Muscle layer of colon (tissue), 2 donors: Measurements from ENCODE around the gene LILRB1.
"Not testable (repeated sequence)": the region's sequence is repeated elsewhere in the genome, so short reads cannot be mapped to it uniquely, and the experiment has no call there.

Source experiments
- H3K27ac ChIP-seq: one replicate; pipeline ENCODE4 v1.7.0; 2013; ENCODE audit warnings: low read depth, mild to moderate bottlenecking, low read length, moderate library complexity
- H3K27me3 ChIP-seq, 2 donors: one replicate each; pipeline ENCODE4 v1.7.0; 2013; ENCODE audit warnings: low read length in 2 of 2, mild to moderate bottlenecking in 2 of 2; ENCODE audit not compliant: insufficient read depth in 2 of 2, control insufficient read depth in 1 of 2
- H3K36me3 ChIP-seq: one replicate; pipeline ENCODE4 v1.7.0; 2013; ENCODE audit warnings: mild to moderate bottlenecking, low read length; ENCODE audit not compliant: insufficient read depth
- H3K4me1 ChIP-seq: one replicate; pipeline ENCODE4 v1.7.0; 2013; ENCODE audit warnings: mild to moderate bottlenecking, low read length; ENCODE audit not compliant: insufficient read depth
- H3K4me3 ChIP-seq, 2 donors: one replicate each; pipeline ENCODE4 v1.7.0; 2013; ENCODE audit warnings: low read length in 2 of 2, low read depth in 1 of 2, mild to moderate bottlenecking in 1 of 2, moderate library complexity in 1 of 2
- H3K9ac ChIP-seq: one replicate; pipeline ENCODE4 v1.7.0; 2013; ENCODE audit warnings: low read length
- H3K9me3 ChIP-seq: one replicate; pipeline ENCODE4 v1.7.0; 2013; ENCODE audit warnings: mild to moderate bottlenecking, low read length
- donor health status: abdominal sarcoma.
- donor health status: Adenocarcinoma of cecum.

LILRB1 gene

GRCh38 chr19:54627912-54628311 lies 2.4 kb upstream of the LILRB1 start:
- not testable (repeated sequence) for H3K36me3 ChIP-seq, H3K4me1 ChIP-seq, H3K27ac ChIP-seq, H3K9me3 ChIP-seq, H3K9ac ChIP-seq, H3K27me3 ChIP-seq, H3K4me3 ChIP-seq

- no peak overlapping the region for H3K27ac ChIP-seq
- no peaks in the 10 kb centered on the region for H3K4me1 ChIP-seq
- no peak overlapping the region for H3K9ac ChIP-seq
- no peaks in the 10 kb centered on the region for H3K27me3 ChIP-seq
- no peaks in the 10 kb centered on the region for H3K9me3 ChIP-seq
- H3K4me3 ChIP-seq = no peak overlapping the region
- H3K36me3 ChIP-seq = no peaks in the 10 kb centered on the region
These were observed 498 bp downstream of the LILRB1 start for GRCh38 chr19:54630782-54631181.

GRCh38 chr19:54631489-54632337 lies 1.4 kb downstream of the LILRB1 start:
- not testable (repeated sequence) for H3K36me3 ChIP-seq, H3K27ac ChIP-seq, H3K9ac ChIP-seq, H3K27me3 ChIP-seq, H3K4me1 ChIP-seq, H3K4me3 ChIP-seq, H3K9me3 ChIP-seq

GRCh38 chr19:54632517-54632916 lies 2.2 kb downstream of the LILRB1 start:
- not testable (repeated sequence) for H3K9me3 ChIP-seq, H3K36me3 ChIP-seq, H3K27ac ChIP-seq, H3K9ac ChIP-seq, H3K4me1 ChIP-seq, H3K4me3 ChIP-seq, H3K27me3 ChIP-seq

GRCh38 chr19:54633401-54633800 lies 3.1 kb downstream of the LILRB1 start:
- Histone ChIP-seq H3K9ac (no peak overlapping the region), H3K27me3 (no peaks in the 10 kb centered on the region), H3K27ac (no peak overlapping the region), H3K36me3 (no peaks in the 10 kb centered on the region), H3K4me3 (no peak overlapping the region), H3K4me1 (no peaks in the 10 kb centered on the region), H3K9me3 (no peaks in the 10 kb centered on the region)

GRCh38 chr19:54636081-54636480 lies 5.8 kb downstream of the LILRB1 start:
- not testable (repeated sequence) for H3K4me3 ChIP-seq, H3K9ac ChIP-seq, H3K36me3 ChIP-seq, H3K27me3 ChIP-seq, H3K27ac ChIP-seq, H3K4me1 ChIP-seq, H3K9me3 ChIP-seq

- H3K4me1 ChIP-seq = no peaks in the 10 kb centered on the region
- no peaks in the 10 kb centered on the region for H3K36me3 ChIP-seq
- no peaks in the 10 kb centered on the region for H3K9me3 ChIP-seq
- no peaks in the 10 kb centered on the region for H3K27me3 ChIP-seq
- H3K4me3 ChIP-seq = no peak overlapping the region
- no peak overlapping the region for H3K27ac ChIP-seq
- H3K9ac ChIP-seq = no peak overlapping the region
These were observed 8.4 kb downstream of the LILRB1 start for GRCh38 chr19:54638683-54639082.

- not testable (repeated sequence) for H3K27ac ChIP-seq, H3K4me1 ChIP-seq, H3K9ac ChIP-seq, H3K36me3 ChIP-seq, H3K9me3 ChIP-seq, H3K4me3 ChIP-seq, H3K27me3 ChIP-seq
These were observed 12.7 kb downstream of the LILRB1 start for GRCh38 chr19:54642953-54643352.

GRCh38 chr19:54643583-54643982 lies 13.3 kb downstream of the LILRB1 start:
- H3K27ac ChIP-seq, H3K9ac ChIP-seq, H3K9me3 ChIP-seq, H3K4me1 ChIP-seq, H3K4me3 ChIP-seq, H3K27me3 ChIP-seq, H3K36me3 ChIP-seq: not testable (repeated sequence)

GRCh38 chr19:54644056-54644455 lies 13.8 kb downstream of the LILRB1 start:
- H3K9ac ChIP-seq = no peak overlapping the region
- H3K4me3 ChIP-seq = no peak overlapping the region
- no peaks in the 10 kb centered on the region for H3K4me1 ChIP-seq
- H3K27me3 ChIP-seq = no peaks in the 10 kb centered on the region
- H3K36me3 ChIP-seq = no peaks in the 10 kb centered on the region
- H3K27ac ChIP-seq = no peak overlapping the region
- no peaks in the 10 kb centered on the region for H3K9me3 ChIP-seq

GRCh38 chr19:54646331-54646841 lies 16.1 kb downstream of the LILRB1 start:
- no peaks in the 10 kb centered on the region for H3K4me1 ChIP-seq
- H3K4me3 ChIP-seq = no peak overlapping the region
- H3K9ac ChIP-seq = no peak overlapping the region
- H3K27ac ChIP-seq = no peak overlapping the region
- no peaks in the 10 kb centered on the region for H3K27me3 ChIP-seq
- no peaks in the 10 kb centered on the region for H3K9me3 ChIP-seq
- no peaks in the 10 kb centered on the region for H3K36me3 ChIP-seq

GRCh38 chr19:54648129-54648528 lies 17.8 kb downstream of the LILRB1 start:
- Histone ChIP-seq H3K27ac (no peak overlapping the region), H3K36me3 (no peaks in the 10 kb centered on the region), H3K4me3 (no peak overlapping the region), H3K4me1 (no peaks in the 10 kb centered on the region), H3K9ac (no peak overlapping the region), H3K27me3 (no peaks in the 10 kb centered on the region), H3K9me3 (no peaks in the 10 kb centered on the region)
